Measurements from ENCODE around the gene PRRT1.
"Not testable (repeated sequence)": the region's sequence is repeated elsewhere in the genome, so short reads cannot be mapped to it uniquely, and the experiment has no call there.

- TF ChIP-seq CTCF (IDR thresholded peaks at IDR 0.05; ENCODE audit: poor library complexity); EZH2phosphoT487 (IDR thresholded peaks at IDR 0.05; ENCODE audit: low read depth, severe bottlenecking, unreplicated experiment): not testable (repeated sequence)
Measured at GRCh38 chr6:32186151-32186840, 34.6 kb upstream of the PRRT1 start.
